ENCODE data around the gene PCBP3.

Gene PCBP3

DNA sequence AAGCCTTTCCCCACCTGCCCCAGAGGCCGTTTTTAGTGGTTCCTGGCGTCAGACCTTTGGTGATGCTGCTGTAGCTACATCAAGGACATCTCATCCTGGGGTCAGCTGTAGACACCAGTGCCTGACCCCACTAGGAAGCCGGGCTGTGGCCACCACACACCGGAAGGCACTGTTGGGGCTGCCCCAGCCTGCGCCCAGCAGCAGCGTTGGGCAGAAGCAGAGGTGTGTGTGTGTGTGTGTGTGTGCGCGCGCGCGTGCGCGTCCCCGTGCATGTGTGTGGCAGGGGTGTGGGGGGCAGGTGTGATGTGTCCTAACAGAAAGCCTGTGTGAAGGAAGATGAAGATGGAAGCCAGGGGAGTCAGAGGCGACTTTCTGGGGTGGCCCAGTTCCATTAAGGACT is 276.1 kb downstream of the PCBP3 start:
- no peak for DNase-seq (ENCODE audit: low read depth)
- no peak for TF ChIP-seq MYC (IDR thresholded peaks at IDR 0.05; ENCODE audit: low read depth, low read length)
- TF ChIP-seq, protein P1, sequence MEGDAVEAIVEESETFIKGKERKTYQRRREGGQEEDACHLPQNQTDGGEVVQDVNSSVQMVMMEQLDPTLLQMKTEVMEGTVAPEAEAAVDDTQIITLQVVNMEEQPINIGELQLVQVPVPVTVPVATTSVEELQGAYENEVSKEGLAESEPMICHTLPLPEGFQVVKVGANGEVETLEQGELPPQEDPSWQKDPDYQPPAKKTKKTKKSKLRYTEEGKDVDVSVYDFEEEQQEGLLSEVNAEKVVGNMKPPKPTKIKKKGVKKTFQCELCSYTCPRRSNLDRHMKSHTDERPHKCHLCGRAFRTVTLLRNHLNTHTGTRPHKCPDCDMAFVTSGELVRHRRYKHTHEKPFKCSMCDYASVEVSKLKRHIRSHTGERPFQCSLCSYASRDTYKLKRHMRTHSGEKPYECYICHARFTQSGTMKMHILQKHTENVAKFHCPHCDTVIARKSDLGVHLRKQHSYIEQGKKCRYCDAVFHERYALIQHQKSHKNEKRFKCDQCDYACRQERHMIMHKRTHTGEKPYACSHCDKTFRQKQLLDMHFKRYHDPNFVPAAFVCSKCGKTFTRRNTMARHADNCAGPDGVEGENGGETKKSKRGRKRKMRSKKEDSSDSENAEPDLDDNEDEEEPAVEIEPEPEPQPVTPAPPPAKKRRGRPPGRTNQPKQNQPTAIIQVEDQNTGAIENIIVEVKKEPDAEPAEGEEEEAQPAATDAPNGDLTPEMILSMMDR (IDR thresholded peaks at IDR 0.05; ENCODE audit: low read depth, low read length), result no peak
- TF ChIP-seq POLR2A (IDR thresholded peaks at IDR 0.05; ENCODE audit: extremely low read depth, insufficient read length), result no peak
- TF ChIP-seq, protein P2, sequence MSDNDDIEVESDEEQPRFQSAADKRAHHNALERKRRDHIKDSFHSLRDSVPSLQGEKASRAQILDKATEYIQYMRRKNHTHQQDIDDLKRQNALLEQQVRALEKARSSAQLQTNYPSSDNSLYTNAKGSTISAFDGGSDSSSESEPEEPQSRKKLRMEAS (IDR thresholded peaks at IDR 0.05; ENCODE audit: low read depth, low read length), result no peak
- H3K4me3 ChIP-seq (ENCODE audit: low read depth, low read length), result no peak overlapping the region

DNA sequence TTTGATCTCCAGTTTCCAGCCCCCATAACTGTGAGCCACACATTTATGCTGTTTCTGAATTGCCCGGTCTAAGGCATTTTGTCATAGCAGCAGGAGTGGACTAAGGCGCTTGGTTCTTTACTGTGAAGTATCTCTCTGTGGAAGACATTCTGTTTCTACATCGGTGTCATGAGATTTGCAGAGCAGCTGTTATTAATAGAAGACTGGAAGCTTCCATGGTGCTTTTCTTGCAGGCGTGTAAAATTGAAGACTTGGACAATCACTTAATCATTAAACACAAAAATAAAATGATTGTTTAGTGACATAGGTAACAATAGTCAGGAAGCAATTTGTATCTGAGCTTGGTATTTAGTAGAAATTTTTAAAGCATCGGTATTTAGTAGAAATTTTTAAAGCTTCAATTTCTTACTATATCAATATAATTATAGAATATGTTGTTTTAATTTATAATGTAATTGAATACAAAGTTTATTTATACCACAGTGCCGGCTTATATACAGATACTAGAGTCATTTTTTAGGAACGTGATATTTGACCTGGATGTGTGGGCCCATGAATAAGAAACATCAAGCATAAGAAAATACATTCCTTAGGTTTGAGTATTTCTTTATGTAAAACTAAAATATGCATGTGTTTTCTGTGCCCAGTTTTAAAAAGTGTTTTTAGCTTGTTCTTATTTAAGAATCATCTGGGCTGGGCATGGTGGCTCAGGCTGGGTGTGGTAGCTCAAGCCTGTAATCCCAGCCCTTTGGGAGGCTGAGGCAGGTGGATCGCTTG is 277.5 kb downstream of the PCBP3 start:
- no peak for TF ChIP-seq MYC (IDR thresholded peaks at IDR 0.05; ENCODE audit: low read depth, low read length)
- TF ChIP-seq, protein P1 (IDR thresholded peaks at IDR 0.05; ENCODE audit: low read depth, low read length), result no peak
- TF ChIP-seq, protein P2 (IDR thresholded peaks at IDR 0.05; ENCODE audit: low read depth, low read length), result no peak
- no peak for TF ChIP-seq POLR2A (IDR thresholded peaks at IDR 0.05; ENCODE audit: extremely low read depth, insufficient read length)
- H3K4me3 ChIP-seq (ENCODE audit: low read depth, low read length), result no peak overlapping the region
- no peak for DNase-seq (ENCODE audit: low read depth)

- no peak for DNase-seq (ENCODE audit: low read depth)
- no peak overlapping the region for H3K4me3 ChIP-seq (ENCODE audit: low read depth, low read length)
- TF ChIP-seq, protein P2 (IDR thresholded peaks at IDR 0.05; ENCODE audit: low read depth, low read length), result no peak
- TF ChIP-seq MYC (IDR thresholded peaks at IDR 0.05; ENCODE audit: low read depth, low read length), result no peak
- TF ChIP-seq POLR2A (IDR thresholded peaks at IDR 0.05; ENCODE audit: extremely low read depth, insufficient read length), result no peak
- TF ChIP-seq, protein P1 (IDR thresholded peaks at IDR 0.05; ENCODE audit: low read depth, low read length), result no peak
Observed at GRCh38 chr21:45921917-45922316, 278.4 kb downstream of the PCBP3 start.

- no peak overlapping the region for H3K4me3 ChIP-seq (ENCODE audit: low read depth, low read length)
- TF ChIP-seq MYC (IDR thresholded peaks at IDR 0.05; ENCODE audit: low read depth, low read length), result no peak
- no peak for DNase-seq (ENCODE audit: low read depth)
Observed at GRCh38 chr21:45922648-45923047, 279.1 kb downstream of the PCBP3 start.

DNA sequence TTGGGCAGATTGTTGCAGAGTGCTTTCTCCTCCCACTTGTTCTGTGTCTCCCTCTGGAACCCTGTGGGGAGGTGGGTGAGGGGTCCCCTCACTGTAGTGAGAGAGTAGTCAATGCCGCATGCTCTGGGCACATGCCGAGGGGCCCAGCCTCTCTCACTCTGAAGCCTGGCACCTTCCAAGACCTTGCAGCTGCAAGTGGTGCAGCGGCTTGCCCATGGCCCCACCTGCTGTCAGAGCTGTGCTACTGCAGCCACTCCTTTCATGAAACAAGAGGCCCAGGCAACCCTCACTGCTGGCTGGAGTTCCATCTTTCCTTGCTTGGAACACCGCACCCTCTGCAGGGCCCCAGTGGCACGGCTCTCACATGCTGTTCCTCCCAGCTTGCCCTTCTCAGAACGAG is 279.6 kb downstream of the PCBP3 start:
- peak; percentile 26 for DNase-seq (ENCODE audit: low read depth)
- no peak for TF ChIP-seq MYC (IDR thresholded peaks at IDR 0.05; ENCODE audit: low read depth, low read length)
- TF ChIP-seq, protein P1 (IDR thresholded peaks at IDR 0.05; ENCODE audit: low read depth, low read length), result peak; percentile 23
- TF ChIP-seq, protein P2 (IDR thresholded peaks at IDR 0.05; ENCODE audit: low read depth, low read length), result peak; percentile 23; the same call in 1 of the 2 replicates
- TF ChIP-seq POLR2A (IDR thresholded peaks at IDR 0.05; ENCODE audit: extremely low read depth, insufficient read length), result no peak
- H3K4me3 ChIP-seq (ENCODE audit: low read depth, low read length), result no peak overlapping the region

GRCh38 chr21:45926281-45926680 is 282.8 kb downstream of the PCBP3 start:
- DNase-seq (ENCODE audit: low read depth), result no peak
- TF ChIP-seq MYC (IDR thresholded peaks at IDR 0.05; ENCODE audit: low read depth, low read length), result no peak
- H3K4me3 ChIP-seq (ENCODE audit: low read depth, low read length), result no peak overlapping the region

GRCh38 chr21:45927032-45927431 is 283.5 kb downstream of the PCBP3 start:
- no peak for DNase-seq (ENCODE audit: low read depth)
- TF ChIP-seq POLR2A (IDR thresholded peaks at IDR 0.05; ENCODE audit: extremely low read depth, insufficient read length), result no peak
- TF ChIP-seq, protein P1 (IDR thresholded peaks at IDR 0.05; ENCODE audit: low read depth, low read length), result no peak
- TF ChIP-seq MYC (IDR thresholded peaks at IDR 0.05; ENCODE audit: low read depth, low read length), result no peak
- TF ChIP-seq, protein P2 (IDR thresholded peaks at IDR 0.05; ENCODE audit: low read depth, low read length), result no peak
- no peak overlapping the region for H3K4me3 ChIP-seq (ENCODE audit: low read depth, low read length)
